Neural progenitor cell (in vitro differentiated cells): Measurements from ENCODE around the gene KDM3B. TPM values are rescaled to one million over a fixed set of nuclear protein-coding genes. Genes with fewer than 3 reads are reported as not detected.
A peak's percentile ranks its signal among the peaks of the same experiment; 100 is the strongest.

Experiments
- DNase-seq: peaks from one replicate; pipeline ENCODE4 v3.0.0-alpha.2; 2016; ENCODE audit warnings: low spot score
- H2AFZ ChIP-seq: fragments of 200-600 bp; sonication (generic); replicated peaks from 2 replicates; pipeline ENCODE4 v1.6.1; 2016; ENCODE audit warnings: antibody characterized with exemption
- H3F3A ChIP-seq: fragments of 200-600 bp; sonication (generic); 2 replicates; pipeline ENCODE4 v1.6.1; 2016; ENCODE audit warnings: antibody characterized with exemption, low read depth
- H3K27ac ChIP-seq: fragments of 200-600 bp; sonication (generic); 2 replicates; pipeline ENCODE4 v1.5.1; 2016; ENCODE audit warnings: mild to moderate bottlenecking
- H3K27me3 ChIP-seq: fragments of 200-600 bp; sonication (generic); 2 replicates; pipeline ENCODE4 v1.6.1; 2016; ENCODE audit warnings: mild to moderate bottlenecking, moderate library complexity
- H3K36me3 ChIP-seq: fragments of 200-600 bp; sonication (generic); 2 replicates; pipeline ENCODE4 v1.5.1; 2016
- H3K4me1 ChIP-seq: fragments of 200-600 bp; sonication (generic); 2 replicates; pipeline ENCODE4 v1.6.1; 2016; ENCODE audit warnings: mixed run types
- H3K4me2 ChIP-seq: fragments of 200-600 bp; sonication (generic); 2 replicates; pipeline ENCODE4 v1.6.1; 2016
- H3K4me3 ChIP-seq: fragments of 200-600 bp; sonication (generic); 2 replicates; pipeline ENCODE4 v1.5.1; 2016
- H3K79me2 ChIP-seq: fragments of 200-600 bp; sonication (generic); 2 replicates; pipeline ENCODE4 v1.6.1; 2016; ENCODE audit warnings: low read depth
- H3K9ac ChIP-seq: fragments of 200-600 bp; sonication (generic); 2 replicates; pipeline ENCODE4 v1.6.1; 2016
- H3K9me3 ChIP-seq: fragments of 200-600 bp; sonication (generic); 2 replicates; pipeline ENCODE4 v1.5.1; 2016; ENCODE audit warnings: low read depth
- H4K20me1 ChIP-seq: fragments of 200-600 bp; sonication (generic); 2 replicates; pipeline ENCODE4 v1.6.1; 2016; ENCODE audit warnings: low read depth
- H3K27ac Mint-ChIP-seq: 3 replicates; pipeline ENCODE4 v1.8.0; 2021; ENCODE audit warnings: mixed read lengths
- H3K27me3 Mint-ChIP-seq: 2 replicates; pipeline ENCODE4 v1.8.0; 2022; ENCODE audit warnings: low read depth, mild to moderate bottlenecking, inconsistent platforms, moderate library complexity, mixed read lengths; ENCODE audit not compliant: insufficient read depth
- H3K36me3 Mint-ChIP-seq: 3 replicates; pipeline ENCODE4 v1.8.0; 2021; ENCODE audit warnings: mixed read lengths
- H3K4me1 Mint-ChIP-seq: 3 replicates; pipeline ENCODE4 v1.8.0; 2021; ENCODE audit warnings: mixed read lengths
- H3K4me3 Mint-ChIP-seq: 3 replicates; pipeline ENCODE4 v1.8.0; 2021; ENCODE audit warnings: mild to moderate bottlenecking, moderate library complexity, mixed read lengths
- H3K9me3 Mint-ChIP-seq: 3 replicates; pipeline ENCODE4 v1.8.0; 2020; ENCODE audit warnings: mixed read lengths
- CTCF ChIP-seq: fragments of 200-600 bp; sonication (generic); IDR thresholded peaks from 2 replicates; pipeline ENCODE4 v1.5.1; 2017; ENCODE audit warnings: antibody characterized with exemption, mild to moderate bottlenecking
- EZH2 ChIP-seq: fragments of 200-600 bp; sonication (generic); IDR thresholded peaks from 2 replicates; pipeline ENCODE4 v1.6.1; 2017; ENCODE audit warnings: antibody characterized with exemption, mild to moderate bottlenecking, moderate library complexity
- EZH2phosphoT487 ChIP-seq: fragments of 200-600 bp; sonication (generic); IDR thresholded peaks from 2 replicates; pipeline ENCODE4 v1.6.1; 2017; ENCODE audit warnings: antibody characterized with exemption
- total RNA-seq: library from RNA; depleted of rRNA; stranded (reverse); fragments of >200 nt; gene quantifications from 2 replicates; pipeline ENCODE4 v1.2.3, GENCODE V29; 2015; ENCODE audit warnings: low replicate concordance

KDM3B gene
- total RNA-seq, 1 donor from 2014 or later: 136 TPM

- TF ChIP-seq EZH2phosphoT487 (no peak), EZH2 (no peak), CTCF (no peak)
- Histone ChIP-seq H3K36me3 (no peaks in the 10 kb centered on the region), H3F3A (peaks cover 26% of the 10 kb centered on the region), H4K20me1 (peaks cover 95% of the 10 kb centered on the region), H2AFZ (no peak overlapping the region), H3K4me3 (no peak overlapping the region), H3K9me3 (no peaks in the 10 kb centered on the region), H3K9ac (peak overlapping the region; percentile 15), H3K4me1 (peaks cover 10% of the 10 kb centered on the region), H3K27me3 (no peaks in the 10 kb centered on the region), H3K79me2 (peaks cover 100% of the 10 kb centered on the region), H3K4me2 (no peak overlapping the region), H3K27ac (peak overlapping the region; percentile 48)
- H3K36me3 Mint-ChIP-seq: peaks cover 13% of the 10 kb centered on the region
- no peak for DNase-seq
- H3K27ac Mint-ChIP-seq: no peak overlapping the region
- H3K4me3 Mint-ChIP-seq: no peak overlapping the region
- H3K9me3 Mint-ChIP-seq: no peaks in the 10 kb centered on the region
- no peaks in the 10 kb centered on the region for H3K27me3 Mint-ChIP-seq
- H3K4me1 Mint-ChIP-seq: peaks cover 5% of the 10 kb centered on the region
Observed at GRCh38 chr5:138360941-138361452, 8.5 kb downstream of the KDM3B start.

- H3K79me2 ChIP-seq: peaks cover 100% of the 10 kb centered on the region
- H3K27ac ChIP-seq: no peak overlapping the region
- no peak overlapping the region for H3K4me3 ChIP-seq
- no peaks in the 10 kb centered on the region for H3K9me3 ChIP-seq
- Mint-ChIP-seq H3K9me3 (no peaks in the 10 kb centered on the region), H3K4me1 (peaks cover 8% of the 10 kb centered on the region), H3K27ac (no peak overlapping the region), H3K27me3 (no peaks in the 10 kb centered on the region), H3K36me3 (peaks cover 11% of the 10 kb centered on the region), H3K4me3 (no peak overlapping the region)
- TF ChIP-seq EZH2phosphoT487 (no peak), EZH2 (no peak), CTCF (no peak)
- peaks cover 100% of the 10 kb centered on the region for H4K20me1 ChIP-seq
- peaks cover 10% of the 10 kb centered on the region for H3K4me1 ChIP-seq
- H2AFZ ChIP-seq: no peak overlapping the region
- no peaks in the 10 kb centered on the region for H3K36me3 ChIP-seq
- H3K4me2 ChIP-seq: no peak overlapping the region
- no peak for DNase-seq
- H3K9ac ChIP-seq: no peak overlapping the region
- H3K27me3 ChIP-seq: no peaks in the 10 kb centered on the region
- H3F3A ChIP-seq: peaks cover 24% of the 10 kb centered on the region
Observed at GRCh38 chr5:138364576-138364975, 12.1 kb downstream of the KDM3B start.

GRCh38 chr5:138366632-138367382 lies 14.3 kb downstream of the KDM3B start:
- H3K9me3 ChIP-seq: no peaks in the 10 kb centered on the region
- no peaks in the 10 kb centered on the region for H3K9me3 Mint-ChIP-seq
- no peak overlapping the region for H3K4me2 ChIP-seq
- H3K9ac ChIP-seq: no peak overlapping the region
- H3F3A ChIP-seq: peaks cover 4% of the 10 kb centered on the region
- H3K27me3 ChIP-seq: no peaks in the 10 kb centered on the region
- no peak overlapping the region for H3K27ac Mint-ChIP-seq
- H3K4me3 Mint-ChIP-seq: no peak overlapping the region
- H3K4me3 ChIP-seq: no peak overlapping the region
- H3K27me3 Mint-ChIP-seq: no peaks in the 10 kb centered on the region
- peaks cover 98% of the 10 kb centered on the region for H4K20me1 ChIP-seq
- H3K27ac ChIP-seq: no peak overlapping the region
- no peaks in the 10 kb centered on the region for H3K36me3 ChIP-seq
- H3K4me1 ChIP-seq: peaks cover 2% of the 10 kb centered on the region
- peaks cover 3% of the 10 kb centered on the region for H3K4me1 Mint-ChIP-seq
- TF ChIP-seq EZH2phosphoT487 (no peak), CTCF (no peak), EZH2 (no peak)
- H3K36me3 Mint-ChIP-seq: peaks cover 8% of the 10 kb centered on the region
- no peak overlapping the region for H2AFZ ChIP-seq
- no peak for DNase-seq
- peaks cover 100% of the 10 kb centered on the region for H3K79me2 ChIP-seq
